Upper lobe of left lung (tissue), 4 donors: ENCODE data around the gene IKZF3.

ENCODE experiments used
- CTCF ChIP-seq, 6 experiments: fragments of 450-650 bp in 4 of 6; fragments of 200-600 bp in 2 of 6; sonication (generic) in 2 of 6; IDR thresholded peaks; one replicate each; pipeline ENCODE4 v1.5.1; 2016 to 2019; ENCODE audit warnings: antibody characterized with exemption in 6 of 6
- EP300 ChIP-seq, 4 donors: sonication (generic); formaldehyde crosslinking; IDR thresholded peaks; one replicate each; pipeline ENCODE4 v1.5.1; 2017; ENCODE audit warnings: antibody characterized with exemption in 4 of 4, control low read depth in 2 of 4
- POLR2A ChIP-seq, 4 donors: fragments of 450-650 bp; IDR thresholded peaks; one replicate each; pipeline ENCODE4 v1.5.1; 2016 to 2017; ENCODE audit warnings: antibody characterized with exemption in 4 of 4, mild to moderate bottlenecking in 2 of 4
- POLR2AphosphoS5 ChIP-seq, 2 donors: sonication (generic); formaldehyde crosslinking; IDR thresholded peaks; one replicate each; pipeline ENCODE4 v1.5.1; 2017; ENCODE audit warnings: antibody characterized with exemption in 2 of 2

GRCh38 chr17:39801055-39801454 is 63.1 kb downstream of the IKZF3 start:
- TF ChIP-seq CTCF (IDR thresholded peaks at IDR 0.05) (no peak), POLR2AphosphoS5 (IDR thresholded peaks at IDR 0.05) (no peak), POLR2A (IDR thresholded peaks at IDR 0.05) (no peak), EP300 (IDR thresholded peaks at IDR 0.05) (no peak)
